Tibial nerve (tissue), 4 donors: Measurements from ENCODE around the gene BMX.

ENCODE experiments used
- EP300 ChIP-seq, 2 donors: sonication (generic); formaldehyde crosslinking; IDR thresholded peaks; one replicate each; pipeline ENCODE4 v1.6.1; 2017; ENCODE audit warnings: antibody characterized with exemption in 2 of 2, mild to moderate bottlenecking in 1 of 2
- TF ChIP-seq, protein P1 (sequence below), 5 experiments: fragments of 200-600 bp in 3 of 5; fragments of 450-650 bp in 2 of 5; sonication (generic) in 3 of 5; IDR thresholded peaks; one replicate each; pipeline ENCODE4 v1.5.1; 2016 to 2019; ENCODE audit warnings: antibody characterized with exemption in 5 of 5, mild to moderate bottlenecking in 3 of 5, moderate library complexity in 2 of 5

- TF ChIP-seq, protein P1, sequence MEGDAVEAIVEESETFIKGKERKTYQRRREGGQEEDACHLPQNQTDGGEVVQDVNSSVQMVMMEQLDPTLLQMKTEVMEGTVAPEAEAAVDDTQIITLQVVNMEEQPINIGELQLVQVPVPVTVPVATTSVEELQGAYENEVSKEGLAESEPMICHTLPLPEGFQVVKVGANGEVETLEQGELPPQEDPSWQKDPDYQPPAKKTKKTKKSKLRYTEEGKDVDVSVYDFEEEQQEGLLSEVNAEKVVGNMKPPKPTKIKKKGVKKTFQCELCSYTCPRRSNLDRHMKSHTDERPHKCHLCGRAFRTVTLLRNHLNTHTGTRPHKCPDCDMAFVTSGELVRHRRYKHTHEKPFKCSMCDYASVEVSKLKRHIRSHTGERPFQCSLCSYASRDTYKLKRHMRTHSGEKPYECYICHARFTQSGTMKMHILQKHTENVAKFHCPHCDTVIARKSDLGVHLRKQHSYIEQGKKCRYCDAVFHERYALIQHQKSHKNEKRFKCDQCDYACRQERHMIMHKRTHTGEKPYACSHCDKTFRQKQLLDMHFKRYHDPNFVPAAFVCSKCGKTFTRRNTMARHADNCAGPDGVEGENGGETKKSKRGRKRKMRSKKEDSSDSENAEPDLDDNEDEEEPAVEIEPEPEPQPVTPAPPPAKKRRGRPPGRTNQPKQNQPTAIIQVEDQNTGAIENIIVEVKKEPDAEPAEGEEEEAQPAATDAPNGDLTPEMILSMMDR (IDR thresholded peaks at IDR 0.05), result no peak
- TF ChIP-seq EP300 (IDR thresholded peaks at IDR 0.05), result no peak
These were observed 631 bp upstream of the BMX start for GRCh38 chrX:15499976-15500375.
